Stomach (tissue), 9 donors: ENCODE measurements around the gene TMEM132E. TPM values are rescaled to one million over a fixed set of nuclear protein-coding genes. Genes with fewer than 3 reads are reported as not detected.

Experiments used
- DNase-seq, 2 donors: peaks; one replicate each; pipeline versions ENCODE4 v3.0.0 to v3.0.0-alpha.2; 2013 to 2019
- H3K27ac ChIP-seq, 5 donors: fragments of 200-600 bp in 4 of 5; sonication (generic) in 4 of 5; one replicate each; pipeline ENCODE4 v1.5.1; 2013 to 2019; ENCODE audit warnings: mild to moderate bottlenecking in 1 of 5, moderate library complexity in 1 of 5
- H3K27me3 ChIP-seq, 3 donors: fragments of 200-600 bp; sonication (generic); one replicate each; pipeline ENCODE4 v1.5.1; 2017 to 2019; ENCODE audit warnings: mixed run types in 1 of 3
- H3K36me3 ChIP-seq, 4 donors: fragments of 200-600 bp; sonication (generic); 1 replicate in 3 of 4; 2 replicates in 1 of 4; pipeline ENCODE4 v1.5.1; 2016 to 2019
- H3K4me1 ChIP-seq, 4 donors: fragments of 200-600 bp; sonication (generic); one replicate each; pipeline ENCODE4 v1.5.1; 2016 to 2019
- H3K4me3 ChIP-seq, 4 donors: fragments of 200-600 bp; sonication (generic) in 3 of 4; one replicate each; pipeline ENCODE4 v1.5.1; 2016 to 2019; ENCODE audit warnings: mild to moderate bottlenecking in 1 of 4
- H3K9me3 ChIP-seq, 4 donors: fragments of 200-600 bp; sonication (generic); one replicate each; pipeline ENCODE4 v1.5.1; 2016 to 2019
- EP300 ChIP-seq: sonication (generic); formaldehyde crosslinking; IDR thresholded peaks from one replicate; pipeline ENCODE4 v1.6.1; 2017; ENCODE audit warnings: antibody characterized with exemption
- POLR2A ChIP-seq, 4 donors: fragments of 450-650 bp; IDR thresholded peaks; one replicate each; pipeline ENCODE4 v1.6.1; 2016; ENCODE audit warnings: antibody characterized with exemption in 4 of 4, control low read depth in 2 of 4, mild to moderate bottlenecking in 1 of 4, moderate library complexity in 1 of 4
- POLR2AphosphoS5 ChIP-seq, 3 donors: sonication (generic); formaldehyde crosslinking; IDR thresholded peaks; one replicate each; pipeline ENCODE4 v1.6.1; 2016; ENCODE audit warnings: antibody characterized with exemption in 3 of 3
- WGBS, 5 donors: extraction: QIAGEN DNeasy Blood & Tissue Kit in 3 of 5; methylation state at CpG; one replicate each; pipeline versions ENCODE4 v1.1.5 to v1.1.7; 2013 to 2018; 5-methylcytosine and 5-hydroxymethylcytosine counted together
- intact Hi-C: fragments of 100-400 bp; cut with DNase I; formaldehyde crosslinking; loops from one replicate; pipeline ENCODE4 v1.15.1; 2023; ENCODE audit warnings: low total_unique reads
- polyA plus RNA-seq, 3 donors: library from polyadenylated mRNA; stranded (reverse); fragments of 200-250 nt; gene quantifications; one replicate each; pipeline ENCODE4 v1.2.3, GENCODE V29; 2013
- total RNA-seq, 5 donors: library from RNA; depleted of rRNA; stranded (reverse); fragments of >200 nt; gene quantifications; one replicate each; pipeline versions ENCODE4 v1.1.0 to v1.2.3, GENCODE V29; 2014 to 2016
- TF ChIP-seq, protein P1 (sequence below), 7 experiments: fragments of 450-650 bp in 4 of 7; fragments of 200-600 bp in 3 of 7; sonication (generic) in 3 of 7; IDR thresholded peaks; one replicate each; pipeline ENCODE4 v1.5.1; 2016 to 2019; ENCODE audit warnings: antibody characterized with exemption in 7 of 7, control low read depth in 2 of 7, mild to moderate bottlenecking in 1 of 7
- donor health status: healthy with polysubstance abuse.
- donor health status: Bipolar disorder and iron deficiency.
- donor health status: healthy.

TMEM132E gene
- total and polyA plus RNA-seq, 8 donors: 0.05 to 0.55 (median 0.12) TPM; not detected in 5

DNA sequence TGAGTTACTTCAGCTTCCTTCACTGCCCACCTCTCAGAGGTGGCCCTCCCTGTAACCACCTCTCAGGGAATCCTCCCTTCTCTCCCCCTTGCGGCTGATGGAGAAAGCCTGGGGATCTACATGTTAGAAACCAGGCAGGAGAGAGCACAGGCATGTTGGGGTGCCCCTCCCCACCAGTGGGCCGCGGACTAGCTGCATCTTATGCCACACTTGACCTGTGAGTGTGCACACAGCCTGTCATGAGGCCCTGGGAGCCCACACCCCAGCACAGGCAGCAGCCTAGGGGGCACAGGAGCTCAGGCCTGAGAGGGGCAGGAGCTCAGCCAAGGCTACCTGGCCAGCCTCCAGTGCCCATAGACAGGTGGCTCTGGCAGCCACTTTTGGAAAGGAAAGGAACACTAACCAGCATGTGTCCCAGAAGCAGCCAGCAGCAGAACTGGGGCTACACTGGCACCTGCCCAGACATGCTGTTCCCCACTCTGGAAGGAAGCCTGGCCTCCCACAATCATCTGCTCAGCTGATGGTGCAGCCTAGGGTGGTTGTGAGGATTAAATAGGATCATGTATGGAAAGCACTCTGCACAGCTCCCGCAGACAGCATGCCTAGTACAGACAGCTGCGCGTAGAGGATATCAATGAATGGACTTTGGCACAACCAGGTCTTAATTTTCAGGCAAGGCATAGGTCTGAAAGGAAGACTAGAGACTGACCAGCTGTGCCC is 60.5 kb downstream of the TMEM132E start:
- DNase-seq: no peak
- WGBS, 5 donors: 59 to 87% (median 69%) methylated on average over 5 to 6 of the region's 6 CpGs

DNA sequence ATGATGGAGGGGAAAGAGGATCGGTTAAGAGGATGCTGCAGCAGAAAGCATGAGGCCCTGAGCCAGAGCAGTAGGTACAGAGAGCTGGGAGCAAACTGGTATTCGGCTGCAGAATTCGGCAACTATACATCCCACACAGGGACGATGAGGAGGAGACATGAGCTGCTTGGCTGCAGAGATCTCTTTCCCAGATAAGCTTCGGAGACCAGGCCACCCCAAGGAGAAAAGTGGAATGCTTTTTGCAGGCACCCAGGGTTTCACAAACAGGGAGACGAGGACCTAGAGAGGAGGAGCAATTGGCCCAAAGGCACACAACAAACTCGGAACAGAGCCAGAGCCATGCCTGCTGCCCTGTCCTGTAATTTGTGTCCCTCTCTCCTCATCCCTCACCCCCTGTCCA is 62.0 kb downstream of the TMEM132E start:
- intact Hi-C loops: no loop called here
- no peak for DNase-seq
- H3K4me3 ChIP-seq: no peak overlapping the region
- H3K9me3 ChIP-seq: no peaks in the 10 kb centered on the region
- no peaks in the 10 kb centered on the region for H3K36me3 ChIP-seq
- WGBS, 5 donors: 58 to 73% (median 65%) methylated on average over 7 of the region's 7 CpGs
- H3K27ac ChIP-seq: no peak overlapping the region
- peaks cover 7 to 95% (median 31%) of the 10 kb centered on the region in 3 donors for H3K27me3 ChIP-seq
- H3K4me1 ChIP-seq: peaks cover 7 to 18% (median 12%) of the 10 kb centered on the region in 4 donors
- TF ChIP-seq EP300 (no peak), POLR2AphosphoS5 (IDR thresholded peaks at IDR 0.05) (no peak), POLR2A (IDR thresholded peaks at IDR 0.05) (no peak)
- TF ChIP-seq, protein P1, sequence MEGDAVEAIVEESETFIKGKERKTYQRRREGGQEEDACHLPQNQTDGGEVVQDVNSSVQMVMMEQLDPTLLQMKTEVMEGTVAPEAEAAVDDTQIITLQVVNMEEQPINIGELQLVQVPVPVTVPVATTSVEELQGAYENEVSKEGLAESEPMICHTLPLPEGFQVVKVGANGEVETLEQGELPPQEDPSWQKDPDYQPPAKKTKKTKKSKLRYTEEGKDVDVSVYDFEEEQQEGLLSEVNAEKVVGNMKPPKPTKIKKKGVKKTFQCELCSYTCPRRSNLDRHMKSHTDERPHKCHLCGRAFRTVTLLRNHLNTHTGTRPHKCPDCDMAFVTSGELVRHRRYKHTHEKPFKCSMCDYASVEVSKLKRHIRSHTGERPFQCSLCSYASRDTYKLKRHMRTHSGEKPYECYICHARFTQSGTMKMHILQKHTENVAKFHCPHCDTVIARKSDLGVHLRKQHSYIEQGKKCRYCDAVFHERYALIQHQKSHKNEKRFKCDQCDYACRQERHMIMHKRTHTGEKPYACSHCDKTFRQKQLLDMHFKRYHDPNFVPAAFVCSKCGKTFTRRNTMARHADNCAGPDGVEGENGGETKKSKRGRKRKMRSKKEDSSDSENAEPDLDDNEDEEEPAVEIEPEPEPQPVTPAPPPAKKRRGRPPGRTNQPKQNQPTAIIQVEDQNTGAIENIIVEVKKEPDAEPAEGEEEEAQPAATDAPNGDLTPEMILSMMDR (IDR thresholded peaks at IDR 0.05): no peak

More for the DNA sequence above, 60.5 kb downstream of the TMEM132E start:
- Histone ChIP-seq H3K27ac (no peak overlapping the region), H3K9me3 (no peaks in the 10 kb centered on the region), H3K4me1 (peaks cover 7 to 14% (median 11%) of the 10 kb centered on the region in 4 donors), H3K4me3 (no peak overlapping the region), H3K36me3 (no peaks in the 10 kb centered on the region), H3K27me3 (peaks cover 7 to 94% (median 37%) of the 10 kb centered on the region in 3 donors)
- no peak for TF ChIP-seq POLR2A (IDR thresholded peaks at IDR 0.05)
- intact Hi-C loops: loop anchor here (5.0 kb wide), 1 partner anchor 218 kb away; no protein-coding TSS in a partner anchor

DNA sequence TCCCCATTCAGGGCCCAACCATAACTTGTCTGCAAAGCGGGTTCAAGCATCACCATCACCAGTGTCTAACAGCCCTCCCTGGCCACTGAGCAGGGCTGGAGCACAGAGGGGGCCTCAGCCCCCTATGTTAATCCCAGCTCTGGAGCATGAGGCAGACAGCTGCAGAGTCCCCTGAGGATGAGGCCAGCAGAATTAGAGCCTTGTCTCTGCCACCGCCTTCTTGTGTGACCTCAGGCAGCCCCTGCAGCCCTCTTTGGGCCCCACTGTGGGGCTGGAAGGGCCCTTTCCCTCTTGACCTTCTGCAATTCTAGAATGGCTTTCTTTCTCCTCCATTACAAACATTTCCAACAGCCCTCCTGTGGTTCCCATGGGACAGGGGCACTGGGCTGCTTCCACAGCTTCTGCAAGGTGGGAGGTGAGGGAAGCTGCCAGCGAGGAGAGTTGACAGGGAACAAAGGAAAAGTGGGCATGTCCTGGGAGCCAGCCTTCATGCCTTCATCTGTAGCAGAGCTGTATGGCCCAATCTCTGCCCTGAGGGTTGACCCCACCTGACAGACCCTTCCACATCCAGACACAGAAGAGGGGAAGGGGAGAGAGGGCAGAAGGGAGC is 65.7 kb downstream of the TMEM132E start:
- Histone ChIP-seq H3K9me3 (no peaks in the 10 kb centered on the region), H3K4me3 (no peak overlapping the region), H3K27ac (no peak overlapping the region), H3K27me3 (peaks cover 0 to 79% (median 9%) of the 10 kb centered on the region in 3 donors), H3K36me3 (no peaks in the 10 kb centered on the region), H3K4me1 (peaks cover 0 to 6% (median 0%) of the 10 kb centered on the region in 4 donors)
- TF ChIP-seq POLR2AphosphoS5 (IDR thresholded peaks at IDR 0.05) (no peak), POLR2A (IDR thresholded peaks at IDR 0.05) (no peak), EP300 (no peak)
- TF ChIP-seq, protein P1 (IDR thresholded peaks at IDR 0.05): no peak
- WGBS, 5 donors: 63 to 77% (median 71%) methylated on average over 3 of the region's 3 CpGs
- intact Hi-C loops: no loop called here
- DNase-seq: no peak

DNA sequence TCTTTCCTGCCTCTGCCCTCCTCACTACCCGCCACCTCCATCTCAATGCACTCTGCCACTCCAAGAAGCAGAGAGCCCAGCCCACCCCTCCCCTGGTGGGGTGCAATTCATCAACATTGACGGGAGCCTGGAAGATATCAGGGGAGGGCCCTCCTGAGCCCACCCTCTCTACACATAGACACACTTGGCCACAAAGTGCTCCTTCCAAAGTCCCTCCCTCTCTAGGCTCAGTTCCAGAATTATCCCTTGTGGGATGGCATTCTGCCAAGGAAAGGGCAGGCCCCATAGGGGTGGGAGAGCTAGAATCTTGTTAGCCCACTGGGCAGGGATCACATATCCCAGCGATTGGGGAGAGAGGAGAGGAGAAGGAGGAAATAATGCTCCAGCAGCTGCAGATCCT is 66.2 kb downstream of the TMEM132E start:
- Histone ChIP-seq H3K4me3 (no peak overlapping the region), H3K27ac (no peak overlapping the region), H3K36me3 (no peaks in the 10 kb centered on the region), H3K27me3 (peaks cover 0 to 77% (median 8%) of the 10 kb centered on the region in 3 donors), H3K9me3 (no peaks in the 10 kb centered on the region), H3K4me1 (peaks cover 0 to 6% (median 0%) of the 10 kb centered on the region in 4 donors)
- peak in 1 of 2 donors; percentile 84 for DNase-seq
- TF ChIP-seq POLR2A (IDR thresholded peaks at IDR 0.05) (no peak), EP300 (no peak)
- TF ChIP-seq, protein P1 (IDR thresholded peaks at IDR 0.05): no peak
- intact Hi-C loops: no loop called here
- WGBS, 5 donors: 9 to 21% (median 16%) methylated on average over 3 of the region's 3 CpGs
